ENCODE data around the gene LRFN5.
"Not testable (repeated sequence)": the region's sequence is repeated elsewhere in the genome, so short reads cannot be mapped to it uniquely, and the experiment has no call there.

LRFN5 gene

GRCh38 chr14:41891624-41892023 is 284.9 kb downstream of the LRFN5 start:
- DNase-seq (ENCODE audit: low spot score) (no peak), FAIRE-seq (no peak)

DNA sequence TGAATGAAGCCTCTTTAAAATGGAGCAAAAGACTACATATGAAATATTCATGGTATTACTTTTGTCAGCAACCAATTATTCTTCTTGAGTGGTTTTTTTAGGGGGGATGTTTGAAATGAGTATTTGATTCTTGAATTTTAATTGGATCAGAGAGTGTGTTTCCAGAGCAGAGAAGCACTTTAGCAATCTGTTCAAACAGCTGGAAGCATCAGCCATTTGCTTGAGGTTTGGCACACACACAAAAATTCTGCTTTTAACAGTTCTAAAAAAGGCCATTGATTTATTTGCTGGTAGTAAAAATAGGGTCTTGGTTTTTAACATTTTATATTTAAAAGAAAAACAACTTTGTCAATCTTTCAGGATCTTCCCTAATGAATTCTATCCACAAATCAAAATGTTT is 292.7 kb downstream of the LRFN5 start:
- FAIRE-seq (no peak), DNase-seq (ENCODE audit: low spot score) (no peak)

- FAIRE-seq (no peak), DNase-seq (ENCODE audit: low spot score) (no peak)
Measured at GRCh38 chr14:41900644-41901043, 294.0 kb downstream of the LRFN5 start.

GRCh38 chr14:41901089-41901488 is 294.4 kb downstream of the LRFN5 start:
- DNase-seq (ENCODE audit: low spot score) (no peak), FAIRE-seq (no peak)

DNA sequence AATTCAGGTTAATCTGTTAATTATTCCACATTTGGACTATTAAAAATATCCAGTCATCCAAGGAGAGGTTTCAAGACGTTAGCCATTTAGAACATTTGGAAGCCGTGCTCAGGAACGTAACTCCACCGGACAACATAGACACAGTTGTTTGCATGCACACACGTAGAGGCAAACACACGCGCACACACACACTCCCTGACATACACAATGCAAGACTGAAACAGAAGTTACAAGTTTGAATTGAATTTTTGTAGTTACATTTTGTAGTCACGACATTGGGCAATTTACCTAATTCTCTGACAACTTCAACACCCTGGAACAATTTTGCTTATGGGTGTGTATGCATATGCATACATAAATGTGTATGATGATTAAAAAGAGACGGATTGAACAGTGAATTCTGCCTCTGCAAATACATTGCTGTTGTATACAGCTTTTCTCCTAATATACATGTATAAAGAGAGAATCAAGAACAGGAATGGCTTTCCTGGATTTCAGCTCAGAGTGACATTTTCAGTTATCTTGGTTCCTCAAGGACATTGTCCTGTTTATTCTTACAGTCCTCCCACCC is 298.8 kb downstream of the LRFN5 start:
- DNase-seq (ENCODE audit: low spot score) (no peak), FAIRE-seq (no peak)

GRCh38 chr14:41911155-41911554 is 304.5 kb downstream of the LRFN5 start:
- not testable (repeated sequence) for DNase-seq (ENCODE audit: low spot score); FAIRE-seq

- no peak for DNase-seq (ENCODE audit: low spot score)
- no peak for FAIRE-seq
Measured at GRCh38 chr14:41913398-41913797, 306.7 kb downstream of the LRFN5 start.

DNA sequence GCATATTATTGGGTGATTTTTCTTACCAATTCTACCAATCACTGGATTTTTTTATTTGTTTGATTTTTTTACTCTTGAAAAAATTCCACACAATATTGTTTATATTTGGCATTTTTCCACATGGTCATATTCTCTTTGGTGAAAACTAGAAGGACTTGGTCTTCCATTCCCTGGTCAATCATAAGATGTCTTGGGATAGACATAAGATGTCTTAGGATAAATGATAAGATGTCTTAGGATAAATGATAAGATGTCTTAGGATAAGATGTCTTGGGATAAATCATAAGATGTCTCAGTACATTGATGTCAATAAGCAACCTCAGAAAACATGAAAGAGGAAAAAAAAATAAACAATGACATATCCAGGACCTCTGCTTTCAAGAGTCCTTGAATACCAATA is 309.1 kb downstream of the LRFN5 start:
- no peak for FAIRE-seq
- no peak for DNase-seq (ENCODE audit: low spot score)

DNA sequence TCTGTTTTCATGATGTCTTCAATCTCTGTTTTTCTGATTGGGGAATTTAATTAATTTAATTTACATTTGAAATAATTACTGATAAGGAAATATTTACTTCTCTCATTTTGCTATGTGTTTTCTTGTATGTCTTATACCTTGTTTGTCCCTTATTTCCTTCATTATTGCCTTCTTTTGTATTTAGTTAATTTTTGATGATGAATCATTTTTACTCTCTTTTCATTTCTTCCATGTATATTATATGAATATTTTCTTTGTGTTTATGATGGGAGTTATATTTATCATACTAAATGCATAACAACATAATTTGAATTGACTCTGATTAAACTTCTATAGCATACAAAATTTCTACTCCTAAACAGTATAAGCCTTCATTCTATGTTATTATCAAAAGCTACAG is 309.6 kb downstream of the LRFN5 start:
- DNase-seq (ENCODE audit: low spot score) (no peak), FAIRE-seq (no peak)

- DNase-seq (ENCODE audit: low spot score) = peak; percentile 1
- FAIRE-seq = no peak
Measured at GRCh38 chr14:41925409-41925808, 318.7 kb downstream of the LRFN5 start.

DNA sequence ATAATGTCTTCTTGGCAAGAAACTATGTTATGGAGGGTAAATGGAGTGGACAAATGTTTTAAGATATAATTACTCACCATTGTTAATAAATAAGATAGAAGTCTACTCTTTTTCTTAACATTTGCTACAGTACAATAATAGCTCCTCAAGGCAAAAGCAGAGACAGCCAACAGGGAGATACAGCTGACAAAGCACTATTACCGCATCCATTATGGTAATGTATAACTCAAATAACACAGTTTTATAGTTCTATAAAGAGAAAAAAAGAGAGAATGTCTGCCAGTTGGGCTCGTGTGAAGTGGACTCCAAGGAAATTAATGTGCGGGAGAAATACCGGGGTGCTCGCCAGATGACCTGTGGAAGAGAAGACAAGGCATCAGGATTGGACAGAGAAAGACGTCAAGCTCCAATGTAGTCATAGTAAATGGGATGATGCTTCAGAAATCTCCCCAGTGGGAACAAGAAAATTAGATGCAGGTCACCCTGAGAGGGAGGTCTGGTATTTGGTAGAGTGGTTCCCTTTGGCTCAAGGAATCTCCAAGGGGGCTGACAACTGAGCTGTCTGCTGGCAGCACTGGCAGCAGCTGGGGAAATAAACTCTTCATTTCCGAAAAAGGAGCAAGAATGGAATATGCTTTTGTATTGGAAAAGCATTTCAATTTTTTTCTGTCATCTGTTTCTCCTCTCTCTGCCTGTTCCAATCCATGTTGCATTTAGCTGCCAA is 343.9 kb downstream of the LRFN5 start:
- FAIRE-seq (no peak), DNase-seq (ENCODE audit: low spot score) (no peak)

Data from urothelium cell line (cell line).